Vagina (tissue), 2 donors: ENCODE data around the gene DMKN. TPM values are rescaled to one million over a fixed set of nuclear protein-coding genes. Genes with fewer than 3 reads are reported as not detected.

Source experiments
- DNase-seq, 2 donors: peaks; one replicate each; pipeline ENCODE4 v3.0.0-alpha.2; 2017; ENCODE audit errors: extremely low spot score in 2 of 2
- H3K27ac ChIP-seq: fragments of 200-600 bp; sonication (generic); one replicate; pipeline ENCODE4 v1.5.1; 2019
- H3K27me3 ChIP-seq: fragments of 200-600 bp; sonication (generic); one replicate; pipeline ENCODE4 v1.5.1; 2019
- H3K36me3 ChIP-seq, 2 donors: fragments of 200-600 bp; sonication (generic); one replicate each; pipeline ENCODE4 v1.5.1; 2017 to 2019
- H3K4me1 ChIP-seq: fragments of 200-600 bp; sonication (generic); one replicate; pipeline ENCODE4 v1.5.1; 2019
- H3K4me3 ChIP-seq, 2 donors: fragments of 200-600 bp; sonication (generic); 1 replicate in 1 of 2; 2 replicates in 1 of 2; pipeline ENCODE4 v1.5.1; 2016 to 2019
- H3K9me3 ChIP-seq: fragments of 200-600 bp; sonication (generic); one replicate; pipeline ENCODE4 v1.5.1; 2019
- CTCF ChIP-seq, 3 experiments: fragments of 450-650 bp in 2 of 3; fragments of 200-600 bp in 1 of 3; sonication (generic) in 1 of 3; IDR thresholded peaks; one replicate each; pipeline ENCODE4 v1.5.1; 2017 to 2019; ENCODE audit warnings: antibody characterized with exemption in 3 of 3, mild to moderate bottlenecking in 2 of 3, moderate library complexity in 2 of 3
- POLR2A ChIP-seq, 2 donors: fragments of 450-650 bp; IDR thresholded peaks; one replicate each; pipeline ENCODE4 v1.6.1; 2017; ENCODE audit warnings: antibody characterized with exemption in 2 of 2, mild to moderate bottlenecking in 2 of 2, moderate library complexity in 2 of 2
- POLR2AphosphoS5 ChIP-seq, 2 donors: sonication (generic); formaldehyde crosslinking; IDR thresholded peaks; one replicate each; pipeline ENCODE4 v1.9.0; 2017; ENCODE audit warnings: antibody characterized with exemption in 2 of 2, mild to moderate bottlenecking in 2 of 2, low read depth in 1 of 2; ENCODE audit not compliant: insufficient read depth in 1 of 2
- intact Hi-C: fragments of 100-400 bp; cut with DNase I; formaldehyde crosslinking; loops from one replicate; pipeline ENCODE4 v1.15.1; 2023
- total RNA-seq: library from RNA; depleted of rRNA; stranded (reverse); fragments of >200 nt; gene quantifications from one replicate; pipeline ENCODE4 v1.2.3, GENCODE V29; 2016

The DMKN gene
- total RNA-seq, 1 donor from 2014 or later: 237 TPM

- Histone ChIP-seq H3K9me3 (no peaks in the 10 kb centered on the region), H3K27me3 (no peaks in the 10 kb centered on the region), H3K4me1 (peaks cover 8% of the 10 kb centered on the region), H3K36me3 (no peaks in the 10 kb centered on the region), H3K4me3 (no peak overlapping the region), H3K27ac (no peak overlapping the region)
- intact Hi-C loops: no loop called here
- TF ChIP-seq CTCF (IDR thresholded peaks at IDR 0.05) (no peak), POLR2AphosphoS5 (IDR thresholded peaks at IDR 0.05; ENCODE audit: insufficient read depth in 1 of 2, low read depth in 1 of 2) (no peak), POLR2A (IDR thresholded peaks at IDR 0.05) (no peak)
- DNase-seq: no peak
Measured at GRCh38 chr19:35539850-35540249, 26.4 kb upstream of the DMKN start.

- Histone ChIP-seq H3K9me3 (no peaks in the 10 kb centered on the region), H3K27ac (no peak overlapping the region), H3K4me3 (no peak overlapping the region), H3K27me3 (no peaks in the 10 kb centered on the region), H3K36me3 (no peaks in the 10 kb centered on the region), H3K4me1 (peaks cover 6% of the 10 kb centered on the region)
- intact Hi-C loops: no loop called here
- no peak for TF ChIP-seq POLR2AphosphoS5 (IDR thresholded peaks at IDR 0.05; ENCODE audit: insufficient read depth in 1 of 2, low read depth in 1 of 2)
- no peak for TF ChIP-seq POLR2A (IDR thresholded peaks at IDR 0.05)
- no peak for TF ChIP-seq CTCF (IDR thresholded peaks at IDR 0.05)
- DNase-seq: no peak
Measured at GRCh38 chr19:35539314-35539713, 25.9 kb upstream of the DMKN start.

DNA sequence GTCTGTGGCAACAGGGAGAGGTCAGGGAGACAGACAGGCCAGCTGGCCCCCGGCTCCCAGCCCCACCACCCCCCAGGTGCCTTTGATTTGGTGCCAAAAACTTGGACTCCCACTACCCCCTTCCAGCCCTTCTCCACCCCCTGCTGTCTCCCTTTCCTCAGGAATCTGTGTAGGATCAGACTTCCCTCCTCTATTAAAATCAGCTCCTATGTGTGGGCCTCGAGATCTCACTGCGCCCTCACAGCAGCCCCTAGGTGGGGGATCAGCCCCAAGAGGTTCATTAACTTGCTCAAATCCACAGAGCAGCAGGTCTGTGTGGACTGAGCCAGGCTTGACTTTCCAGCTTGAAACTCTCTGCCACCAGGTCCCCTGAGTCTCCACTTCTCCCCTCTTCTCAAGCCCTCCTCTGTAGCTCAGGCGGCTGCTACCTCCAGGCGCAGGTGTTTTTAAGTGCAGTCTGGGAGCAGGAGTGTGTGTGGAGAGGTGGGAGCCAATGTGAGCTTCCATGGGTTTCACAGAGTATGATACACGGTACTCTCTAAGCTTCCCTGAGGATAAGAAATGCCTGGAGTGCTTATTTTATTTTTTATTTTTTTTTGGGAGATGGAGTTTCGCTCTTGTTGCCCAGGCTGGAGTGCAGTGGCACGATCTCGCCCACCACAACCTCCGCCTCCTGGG lies 21.5 kb upstream of the DMKN start:
- intact Hi-C loops: no loop called here
- no peaks in the 10 kb centered on the region for H3K36me3 ChIP-seq
- no peak for DNase-seq
- H3K27ac ChIP-seq: no peak overlapping the region
- peaks cover 14% of the 10 kb centered on the region for H3K4me1 ChIP-seq
- H3K4me3 ChIP-seq: no peak overlapping the region
- TF ChIP-seq POLR2A (IDR thresholded peaks at IDR 0.05) (no peak), CTCF (IDR thresholded peaks at IDR 0.05) (no peak), POLR2AphosphoS5 (IDR thresholded peaks at IDR 0.05; ENCODE audit: insufficient read depth in 1 of 2, low read depth in 1 of 2) (no peak)
- H3K27me3 ChIP-seq: no peaks in the 10 kb centered on the region
- H3K9me3 ChIP-seq: no peaks in the 10 kb centered on the region

DNA sequence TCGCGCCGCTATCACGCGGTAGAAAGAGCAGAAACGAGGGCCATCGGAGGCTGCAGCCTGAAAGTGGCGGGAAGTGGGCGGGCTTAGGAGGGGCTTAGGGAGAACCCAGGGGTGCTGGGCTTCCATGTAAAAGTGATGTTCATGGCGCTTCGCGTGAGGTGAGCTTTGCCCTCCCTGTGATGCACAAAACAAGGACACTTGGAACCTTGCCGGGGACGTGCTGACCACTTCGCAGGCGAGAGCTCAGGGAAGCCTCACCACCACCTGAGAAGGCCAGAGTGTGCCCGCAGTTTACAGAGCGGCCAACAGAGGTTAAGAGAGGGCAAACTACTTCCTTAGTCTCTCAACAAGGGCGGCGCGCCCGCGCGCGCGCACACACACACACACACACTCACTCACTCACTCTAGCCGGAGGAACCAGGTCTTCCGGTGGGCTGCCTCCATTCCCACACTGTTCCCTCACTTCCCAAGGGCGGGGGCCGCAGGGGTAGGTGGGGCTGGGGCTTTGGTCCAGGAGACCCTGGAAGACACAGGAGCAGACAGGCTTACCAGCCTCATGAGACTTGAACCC lies 20.5 kb upstream of the DMKN start:
- Histone ChIP-seq H3K36me3 (no peaks in the 10 kb centered on the region), H3K4me3 (no peak overlapping the region), H3K27ac (no peak overlapping the region), H3K4me1 (peaks cover 14% of the 10 kb centered on the region), H3K9me3 (no peaks in the 10 kb centered on the region), H3K27me3 (no peaks in the 10 kb centered on the region)
- no peak for DNase-seq
- intact Hi-C loops: no loop called here
- TF ChIP-seq POLR2A (IDR thresholded peaks at IDR 0.05) (no peak), CTCF (IDR thresholded peaks at IDR 0.05) (no peak), POLR2AphosphoS5 (IDR thresholded peaks at IDR 0.05; ENCODE audit: insufficient read depth in 1 of 2, low read depth in 1 of 2) (no peak)

DNA sequence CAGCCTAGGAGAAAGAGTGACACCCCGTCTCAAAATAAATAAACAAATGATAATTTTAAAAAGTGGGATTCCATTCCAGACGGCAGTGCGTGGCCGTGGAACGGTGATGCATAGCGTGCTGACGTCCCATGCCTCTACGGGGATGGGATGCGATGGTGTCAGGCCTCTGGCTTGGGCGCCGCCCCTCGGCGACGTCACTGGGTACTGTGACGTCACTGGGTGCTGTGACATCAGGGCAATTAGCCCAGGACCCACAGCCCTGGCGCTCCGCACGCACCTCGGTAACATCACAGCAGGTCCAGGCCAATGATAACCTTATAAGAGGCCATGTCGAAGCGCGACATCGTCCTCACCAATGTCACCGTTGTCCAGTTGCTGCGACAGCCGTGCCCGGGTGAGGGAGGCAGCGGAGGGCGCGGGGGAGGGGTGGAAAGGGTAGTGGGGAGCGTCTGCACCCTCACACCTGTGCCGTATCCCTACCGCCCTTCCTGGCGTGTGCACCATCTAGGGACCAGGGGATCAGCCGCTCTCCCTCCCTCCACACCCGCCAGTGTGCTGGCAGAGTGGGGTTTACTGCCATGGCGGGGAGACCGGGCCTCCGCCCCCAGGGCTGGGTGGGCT lies 19.9 kb upstream of the DMKN start, which contains the start of gene GAPDHS:
Gene GAPDHS, plus strand, starts transcription at position 256 of the 621 bp plus-strand sequence. Its CDS starts 72 bp downstream, at position 328.
- H3K36me3 ChIP-seq: no peaks in the 10 kb centered on the region
- peaks cover 14% of the 10 kb centered on the region for H3K4me1 ChIP-seq
- no peaks in the 10 kb centered on the region for H3K9me3 ChIP-seq
- no peak for DNase-seq
- no peak within 1 kb of the TSS for H3K4me3 ChIP-seq
- intact Hi-C loops: no loop called here
- H3K27ac ChIP-seq: no peak within 1 kb of the TSS
- TF ChIP-seq CTCF (IDR thresholded peaks at IDR 0.05) (no peak), POLR2AphosphoS5 (IDR thresholded peaks at IDR 0.05; ENCODE audit: insufficient read depth in 1 of 2, low read depth in 1 of 2) (no peak), POLR2A (IDR thresholded peaks at IDR 0.05) (no peak)
- H3K27me3 ChIP-seq: no peaks in the 10 kb centered on the region
